Astrocyte (in vitro differentiated cells and primary cell): ENCODE results near the gene CTH. TPM values are rescaled to one million over a fixed set of nuclear protein-coding genes. Genes with fewer than 3 reads are reported as not detected.

Source experiments
- DNase-seq: peaks from one replicate; pipeline ENCODE4 v3.0.0-alpha.2; 2010; ENCODE audit warnings: low read depth
- FAIRE-seq: peaks from 2 replicates; lab custom pipeline; 2011; peaks lifted over from hg19 to GRCh38; lab: Jason Lieb, UNC
- H2AFZ ChIP-seq: 2 replicates; pipeline ENCODE4 v1.6.0; 2012; ENCODE audit warnings: low read depth, low read length, inconsistent platforms
- H3K27ac ChIP-seq: 2 replicates; pipeline ENCODE4 v1.5.1; 2011; ENCODE audit warnings: low read depth, low read length, inconsistent platforms
- H3K27me3 ChIP-seq: 2 replicates; pipeline ENCODE4 v1.6.0; 2011; ENCODE audit warnings: low read length, inconsistent platforms; ENCODE audit not compliant: insufficient read depth
- H3K36me3 ChIP-seq: 2 replicates; pipeline ENCODE4 v1.5.1; 2011; ENCODE audit warnings: low read length, inconsistent platforms; ENCODE audit not compliant: insufficient read depth
- H3K4me1 ChIP-seq: 2 replicates; pipeline ENCODE4 v1.5.1; 2011; ENCODE audit warnings: low read length, inconsistent platforms; ENCODE audit not compliant: insufficient read depth
- H3K4me2 ChIP-seq: 2 replicates; pipeline ENCODE4 v1.6.0; 2012; ENCODE audit warnings: low read length, inconsistent platforms
- H3K4me3 ChIP-seq: 2 replicates; pipeline ENCODE4 v1.5.1; 2011; ENCODE audit warnings: low read depth, mild to moderate bottlenecking, low read length, inconsistent platforms; ENCODE audit not compliant: insufficient read depth
- H3K79me2 ChIP-seq: 2 replicates; pipeline ENCODE4 v1.6.0; 2012; ENCODE audit warnings: mild to moderate bottlenecking, low read length, inconsistent platforms; ENCODE audit not compliant: insufficient read depth
- H3K9ac ChIP-seq: 2 replicates; pipeline ENCODE4 v1.6.0; 2012; ENCODE audit warnings: mild to moderate bottlenecking, low read length, inconsistent platforms
- H3K9me3 ChIP-seq: 2 replicates; pipeline ENCODE4 v1.5.1; 2012; ENCODE audit warnings: low read depth, mild to moderate bottlenecking, low read length, inconsistent platforms; ENCODE audit not compliant: insufficient read depth
- H4K20me1 ChIP-seq: 2 replicates; pipeline ENCODE4 v1.6.0; 2012; ENCODE audit warnings: low read length, inconsistent platforms; ENCODE audit not compliant: insufficient read depth
- H3K27ac Mint-ChIP-seq: one replicate; pipeline ENCODE4 v1.8.0; 2021; ENCODE audit warnings: mild to moderate bottlenecking, mixed read lengths; ENCODE audit not compliant: unreplicated experiment
- H3K27me3 Mint-ChIP-seq: one replicate; pipeline ENCODE4 v1.8.0; 2021; ENCODE audit warnings: low read depth, mixed read lengths; ENCODE audit not compliant: unreplicated experiment
- H3K36me3 Mint-ChIP-seq: one replicate; pipeline ENCODE4 v1.8.0; 2021; ENCODE audit warnings: low read depth, mixed read lengths; ENCODE audit not compliant: unreplicated experiment
- H3K4me1 Mint-ChIP-seq: one replicate; pipeline ENCODE4 v1.8.0; 2021; ENCODE audit warnings: low read depth, mixed read lengths; ENCODE audit not compliant: unreplicated experiment
- H3K4me3 Mint-ChIP-seq: one replicate; pipeline ENCODE4 v1.8.0; 2021; ENCODE audit warnings: mild to moderate bottlenecking, moderate library complexity, mixed read lengths; ENCODE audit not compliant: unreplicated experiment
- H3K9me3 Mint-ChIP-seq: one replicate; pipeline ENCODE4 v1.8.0; 2021; ENCODE audit warnings: mild to moderate bottlenecking, mixed read lengths; ENCODE audit not compliant: unreplicated experiment
- CTCF ChIP-seq: IDR thresholded peaks from 2 replicates; pipeline ENCODE4 v1.5.1; 2011; ENCODE audit warnings: low read depth, mild to moderate bottlenecking, inconsistent platforms, low read length, moderate library complexity; ENCODE audit not compliant: insufficient read depth
- EZH2 ChIP-seq: IDR thresholded peaks from 2 replicates; pipeline ENCODE4 v1.6.1; 2012; ENCODE audit warnings: mild to moderate bottlenecking, low read length, inconsistent platforms; ENCODE audit not compliant: insufficient read depth
- total RNA-seq: library from RNA; stranded (reverse); gene quantifications from 2 replicates; pipeline ENCODE4 v1.2.1, GENCODE V29; 2021

Gene CTH
- total RNA-seq, 1 donor from 2014 or later: 23.7 TPM

GRCh38 chr1:70462611-70463010 lies 51.5 kb downstream of the CTH start:
- H3K27ac Mint-ChIP-seq: no peak overlapping the region
- H3K4me1 ChIP-seq: no peaks in the 10 kb centered on the region
- H3K9ac ChIP-seq: no peak overlapping the region
- no peaks in the 10 kb centered on the region for H3K27me3 ChIP-seq
- H3K36me3 Mint-ChIP-seq: no peaks in the 10 kb centered on the region
- DNase-seq: no peak
- no peak overlapping the region for H2AFZ ChIP-seq
- H3K4me3 Mint-ChIP-seq: no peak overlapping the region
- H3K27ac ChIP-seq: no peak overlapping the region
- no peaks in the 10 kb centered on the region for H3K9me3 Mint-ChIP-seq
- no peaks in the 10 kb centered on the region for H3K36me3 ChIP-seq
- no peaks in the 10 kb centered on the region for H3K4me1 Mint-ChIP-seq
- H3K27me3 Mint-ChIP-seq: no peaks in the 10 kb centered on the region
- no peaks in the 10 kb centered on the region for H3K79me2 ChIP-seq
- FAIRE-seq: no peak
- H3K4me3 ChIP-seq: no peak overlapping the region
- no peaks in the 10 kb centered on the region for H3K9me3 ChIP-seq
- TF ChIP-seq EZH2 (no peak), CTCF (no peak)
- no peaks in the 10 kb centered on the region for H4K20me1 ChIP-seq
- H3K4me2 ChIP-seq: no peak overlapping the region

DNA sequence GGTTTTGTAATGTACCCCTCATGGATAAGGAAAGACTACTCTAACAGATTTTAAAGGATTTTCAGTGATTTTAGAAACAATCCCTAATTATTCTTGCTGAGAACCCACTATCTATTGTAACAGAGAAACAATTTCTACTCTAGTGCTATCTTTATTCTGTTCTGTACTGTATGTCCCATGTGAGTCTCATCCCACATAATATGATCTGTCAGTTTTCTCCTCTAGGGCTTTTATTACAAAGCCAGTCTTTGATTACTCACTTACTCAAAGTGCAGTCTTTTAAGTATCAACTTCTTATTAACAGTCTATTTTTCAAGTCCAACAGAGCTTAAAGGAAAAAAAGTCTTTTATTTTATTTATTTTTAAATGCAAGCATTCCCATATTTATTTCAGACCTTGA lies 54.8 kb downstream of the CTH start:
- H3K9me3 Mint-ChIP-seq: peaks cover 5% of the 10 kb centered on the region
- no peak overlapping the region for H3K4me2 ChIP-seq
- no peaks in the 10 kb centered on the region for H4K20me1 ChIP-seq
- no peaks in the 10 kb centered on the region for H3K79me2 ChIP-seq
- H3K27me3 Mint-ChIP-seq: peaks cover 4% of the 10 kb centered on the region
- FAIRE-seq (no peak), DNase-seq (no peak)
- H3K27me3 ChIP-seq: peaks cover 2% of the 10 kb centered on the region
- no peak overlapping the region for H3K9ac ChIP-seq
- H3K27ac ChIP-seq: no peak overlapping the region
- H3K4me3 Mint-ChIP-seq: no peak overlapping the region
- H2AFZ ChIP-seq: no peak overlapping the region
- TF ChIP-seq CTCF: no peak
- TF ChIP-seq EZH2: no peak
- no peaks in the 10 kb centered on the region for H3K4me1 ChIP-seq
- no peak overlapping the region for H3K4me3 ChIP-seq
- H3K36me3 ChIP-seq: no peaks in the 10 kb centered on the region
- no peaks in the 10 kb centered on the region for H3K4me1 Mint-ChIP-seq
- no peaks in the 10 kb centered on the region for H3K9me3 ChIP-seq
- no peak overlapping the region for H3K27ac Mint-ChIP-seq
- H3K36me3 Mint-ChIP-seq: no peaks in the 10 kb centered on the region

GRCh38 chr1:70467531-70467930 lies 56.5 kb downstream of the CTH start:
- Mint-ChIP-seq H3K27ac (no peak overlapping the region), H3K4me1 (no peaks in the 10 kb centered on the region), H3K4me3 (no peak overlapping the region), H3K36me3 (no peaks in the 10 kb centered on the region), H3K27me3 (peaks cover 6% of the 10 kb centered on the region), H3K9me3 (peaks cover 5% of the 10 kb centered on the region)
- no peak overlapping the region for H3K9ac ChIP-seq
- no peak overlapping the region for H3K4me3 ChIP-seq
- H4K20me1 ChIP-seq: no peaks in the 10 kb centered on the region
- H3K4me1 ChIP-seq: no peaks in the 10 kb centered on the region
- TF ChIP-seq EZH2 (no peak), CTCF (no peak)
- H2AFZ ChIP-seq: no peak overlapping the region
- FAIRE-seq: no peak
- H3K36me3 ChIP-seq: no peaks in the 10 kb centered on the region
- no peak overlapping the region for H3K27ac ChIP-seq
- H3K27me3 ChIP-seq: peaks cover 2% of the 10 kb centered on the region
- no peaks in the 10 kb centered on the region for H3K9me3 ChIP-seq
- H3K79me2 ChIP-seq: no peaks in the 10 kb centered on the region
- no peak overlapping the region for H3K4me2 ChIP-seq
- no peak for DNase-seq
